Endothelial cell of umbilical vein (primary cell): ENCODE results near the gene STMN1. TPM values are rescaled to one million over a fixed set of nuclear protein-coding genes. Genes with fewer than 3 reads are reported as not detected.

Experiments
- BruUV-seq: library from RNA; stranded (reverse); fragments of 400-500 nt; replicated peaks from 2 replicates; lab custom pipeline; 2021; lab: Mats Ljungman, UMichigan
- CTCF ChIA-PET: fragments of 300-600, 350-600 bp; sonication (Branson Sonifier 250); formaldehyde crosslinking; loops from one replicate; lab custom pipeline; 2021; ENCODE audit warnings: antibody characterized with exemption, inconsistent platforms; lab: Charles Lee
- POLR2A ChIA-PET: fragments of 300-600, 350-600 bp; sonication (Branson Sonifier 250); formaldehyde crosslinking; loops from one replicate; lab custom pipeline; 2021; ENCODE audit warnings: antibody characterized with exemption, inconsistent platforms; lab: Charles Lee
- DNase-seq: peaks from one replicate; pipeline ENCODE4 v3.0.0-alpha.2; 2011; ENCODE audit warnings: low read depth, low spot score
- FAIRE-seq: peaks from 2 replicates; lab custom pipeline; 2011; peaks lifted over from hg19 to GRCh38; lab: Jason Lieb, UNC
- H2AFZ ChIP-seq: 2 replicates; pipeline ENCODE4 v1.6.0; 2012; ENCODE audit warnings: low read depth, low read length, control low read depth, inconsistent platforms
- H3K27ac ChIP-seq: 2 replicates; pipeline ENCODE4 v1.5.1; 2011; ENCODE audit warnings: low read depth, mild to moderate bottlenecking, control low read depth, low read length, moderate library complexity; ENCODE audit not compliant: insufficient read depth
- H3K27me3 ChIP-seq, 2 experiments: 2 replicates each; pipeline versions ENCODE4 v1.6.0 to v1.6.1; 2011; ENCODE audit warnings: low read length in 2 of 2, mixed read lengths in 1 of 2; ENCODE audit not compliant: control insufficient read depth in 2 of 2, insufficient read depth in 2 of 2
- H3K36me3 ChIP-seq, 2 experiments: 2 replicates in 1 of 2; 3 replicates in 1 of 2; pipeline ENCODE4 v1.5.1; 2011; ENCODE audit warnings: low read length in 2 of 2, mild to moderate bottlenecking in 1 of 2, moderate library complexity in 1 of 2; ENCODE audit not compliant: control insufficient read depth in 2 of 2, insufficient read depth in 2 of 2; ENCODE audit errors: extremely low read depth in 1 of 2
- H3K4me1 ChIP-seq: 3 replicates; pipeline ENCODE4 v1.5.1; 2011; ENCODE audit warnings: mild to moderate bottlenecking, low read length; ENCODE audit not compliant: control insufficient read depth, insufficient read depth; ENCODE audit errors: extremely low read depth
- H3K4me2 ChIP-seq: 2 replicates; pipeline ENCODE4 v1.6.1; 2011; ENCODE audit warnings: low read length, control low read depth, mixed read lengths; ENCODE audit not compliant: insufficient read depth
- H3K4me3 ChIP-seq, 3 experiments: fragments of 200-600 bp in 1 of 3; sonication (generic), shearing (Covaris generic) in 1 of 3; replicated peaks in 1 of 3; 2 replicates each; pipeline ENCODE4 v1.5.1; 2011 to 2016; ENCODE audit warnings: control low read depth in 3 of 3, low read length in 3 of 3, mild to moderate bottlenecking in 2 of 3, inconsistent platforms in 1 of 3, low read depth in 1 of 3, moderate library complexity in 1 of 3; ENCODE audit not compliant: insufficient read depth in 1 of 3
- H3K79me2 ChIP-seq: 2 replicates; pipeline ENCODE4 v1.6.0; 2012; ENCODE audit warnings: low read length, inconsistent platforms; ENCODE audit not compliant: control insufficient read depth, insufficient read depth
- H3K9ac ChIP-seq: replicated peaks from 2 replicates; pipeline ENCODE3; 2011; ENCODE audit warnings: low read length, control low read depth; ENCODE audit not compliant: insufficient read depth; ENCODE audit errors: extremely low read depth
- H3K9me1 ChIP-seq: replicated peaks from 3 replicates; pipeline ENCODE4 v1.6.0; 2011; ENCODE audit warnings: mild to moderate bottlenecking, low read length; ENCODE audit not compliant: control insufficient read depth, insufficient read depth; ENCODE audit errors: extremely low read depth
- H3K9me3 ChIP-seq: replicated peaks from 2 replicates; pipeline ENCODE4 v1.5.1; 2012; ENCODE audit warnings: low read length, inconsistent platforms; ENCODE audit not compliant: control insufficient read depth, insufficient read depth
- H4K20me1 ChIP-seq: replicated peaks from 2 replicates; pipeline ENCODE3; 2011; ENCODE audit warnings: mild to moderate bottlenecking, low read length; ENCODE audit not compliant: control insufficient read depth, insufficient read depth; ENCODE audit errors: extremely low read depth
- CTCF ChIP-seq, 2 donors: IDR thresholded peaks; 1 replicate in 1 of 2; 2 replicates in 1 of 2; pipeline ENCODE4 v1.5.1; 2011; ENCODE audit warnings: low read length in 2 of 2, mild to moderate bottlenecking in 2 of 2, moderate library complexity in 2 of 2, control low read depth in 1 of 2, inconsistent platforms in 1 of 2, low read depth in 1 of 2; ENCODE audit not compliant: insufficient read depth in 1 of 2; ENCODE audit errors: extremely low read depth in 1 of 2
- EZH2 ChIP-seq: IDR thresholded peaks from 2 replicates; pipeline ENCODE4 v1.6.1; 2012; ENCODE audit warnings: borderline replicate concordance, low read depth, mild to moderate bottlenecking, moderate library complexity, low read length, inconsistent platforms; ENCODE audit not compliant: severe bottlenecking
- FOS ChIP-seq: IDR thresholded peaks from 2 replicates; pipeline ENCODE4 v1.6.1; 2011; ENCODE audit warnings: mild to moderate bottlenecking, low read length, moderate library complexity, borderline replicate concordance; ENCODE audit not compliant: insufficient read depth
- GATA2 ChIP-seq: IDR thresholded peaks from 2 replicates; pipeline ENCODE4 v1.7.0; 2011; ENCODE audit warnings: low read depth, mild to moderate bottlenecking, moderate library complexity, mixed read lengths, low read length; ENCODE audit not compliant: insufficient read length, insufficient read depth
- JUN ChIP-seq: IDR thresholded peaks from 2 replicates; pipeline ENCODE4 v1.6.1; 2011; ENCODE audit warnings: borderline replicate concordance, low read depth; ENCODE audit not compliant: insufficient read length, insufficient read depth
- MAX ChIP-seq: IDR thresholded peaks from 2 replicates; pipeline ENCODE4 v1.6.1; 2011; ENCODE audit not compliant: insufficient read depth, insufficient read length
- MYC ChIP-seq: IDR thresholded peaks from one replicate; pipeline ENCODE4 v1.6.1; 2011; ENCODE audit warnings: mild to moderate bottlenecking, low read depth, low read length
- POLR2A ChIP-seq: IDR thresholded peaks from 2 replicates; pipeline ENCODE4 v1.6.1; 2012; ENCODE audit warnings: low read depth, mild to moderate bottlenecking, control low read depth, low read length
- POLR2AphosphoS5 ChIP-seq: IDR thresholded peaks from 2 replicates; pipeline ENCODE4 v1.6.1; 2012; ENCODE audit warnings: low read depth, mild to moderate bottlenecking, control low read depth, low read length, moderate library complexity; ENCODE audit not compliant: insufficient read depth
- dilution Hi-C: fragments of 300-500 bp; cut with MboI; formaldehyde crosslinking; loops from one replicate; pipeline ENCODE4 v1.15.0; 2019; ENCODE audit warnings: low sequenced_read_pairs; ENCODE audit not compliant: extremely low pct_ligation_motif_present
- intact Hi-C: fragments of 100-400 bp; cut with micrococcal nuclease; formaldehyde crosslinking; loops from one replicate; pipeline ENCODE4 v1.10.0; 2022
- polyA plus RNA-seq, 4 experiments: library from polyadenylated mRNA; depleted of rRNA in 3 of 4; stranded (reverse) in 3 of 4; unstranded in 1 of 4; fragments of >200 nt; gene quantifications; 2 replicates each; pipeline versions ENCODE4 v1.2.1 to v1.2.3, GENCODE V29; 2011 to 2012; ENCODE audit warnings: missing spikeins in 1 of 4
- total RNA-seq: library from RNA; stranded (reverse); gene quantifications from 2 replicates; pipeline ENCODE4 v1.2.3, GENCODE V29; 2021

The STMN1 gene
- total and polyA plus RNA-seq, 2 donors (not counting 3 experiments of a cell fraction or from before 2014, with no cell fraction given), result 102 to 503 TPM

- peaks cover 48% of the 10 kb centered on the region for H3K79me2 ChIP-seq
- TF ChIP-seq GATA2 (no peak), MAX (no peak), JUN (no peak), MYC (no peak), CTCF (IDR thresholded peaks at IDR 0.05; ENCODE audit: extremely low read depth in 1 of 2, insufficient read depth in 1 of 2, low read depth in 1 of 2, low read length in 2 of 2) (no peak), POLR2A (no peak), FOS (no peak), EZH2 (no peak), POLR2AphosphoS5 (no peak)
- DNase-seq (no peak), FAIRE-seq (no peak)
- ChIA-PET POLR2A (no interaction called here), CTCF (interaction anchor here (0.6 to 15.3 kb wide), 10 partner anchors 9 to 241 kb away, joined by 3 to 404 read pairs (median 3); partner anchors contain the start of genes PAFAH2 and PAQR7)
- peak overlapping the region; percentile 87 for H3K9ac ChIP-seq
- peak overlapping the region; percentile 71 for H3K27ac ChIP-seq
- no peaks in the 10 kb centered on the region for H4K20me1 ChIP-seq
- H3K27me3 ChIP-seq, result peaks cover 3 to 4% of the 10 kb centered on the region in 2 experiments
- dilution Hi-C loops, result no loop called here
- intact Hi-C loops, result loop anchor here (2.0 to 10.0 kb wide), 2 partner anchors 207 to 251 kb away; partner anchors contain the start of genes FAM110D and PDIK1L
- H3K9me1 ChIP-seq, result no peaks in the 10 kb centered on the region
- peaks cover 21 to 38% of the 10 kb centered on the region in 2 experiments for H3K36me3 ChIP-seq
- BruUV-seq, result no TSS peak
- H3K9me3 ChIP-seq, result no peaks in the 10 kb centered on the region
- H3K4me1 ChIP-seq, result peaks cover 17% of the 10 kb centered on the region
- H3K4me3 ChIP-seq, result peak overlapping the region; percentile 33 to 96 (median 88)
- H3K4me2 ChIP-seq, result peak overlapping the region; percentile 96
- H2AFZ ChIP-seq, result no peak overlapping the region
Measured at GRCh38 chr1:25903986-25904385, 2.2 kb downstream of the STMN1 start.
